ENCODE measurements around the gene TXNL4B. TPM values are rescaled to one million over a fixed set of nuclear protein-coding genes. Genes with fewer than 3 reads are reported as not detected.

The TXNL4B gene
- total and polyA plus RNA-seq, 10 of the 15 experiments (the other 5 are each of a cell fraction or from before 2014, with no cell fraction given): 11.1 to 24.0 (median 15.9) TPM

- intact Hi-C loops (cut with micrococcal nuclease; ENCODE audit: unreplicated experiment): no loop called here
- H4K20me1 ChIP-seq (ENCODE audit: control insufficient read depth, insufficient read depth): no peaks in the 10 kb centered on the region; the same call in 1 of the 2 replicates
- H3K27ac ChIP-seq (ENCODE audit: control insufficient read depth, insufficient read depth): no peak overlapping the region
- H3K27me3 ChIP-seq (replicated peaks in 1 of 2; ENCODE audit: control insufficient read depth in 2 of 2, insufficient read depth in 2 of 2, low read length in 1 of 2): no peaks in the 10 kb centered on the region
- in situ Hi-C loops (cut with MboI): no loop called here
- no peaks in the 10 kb centered on the region for H3K79me2 ChIP-seq (ENCODE audit: control insufficient read depth, insufficient read depth, low read length)
- no peak overlapping the region for H3K9ac ChIP-seq (ENCODE audit: control insufficient read depth, insufficient read depth, low read length)
- no peak overlapping the region for H3K4me2 ChIP-seq (ENCODE audit: control insufficient read depth, insufficient read depth)
- ChIA-PET POLR2A (no interaction called here), CTCF (no interaction called here), RAD21 (ENCODE audit: unreplicated experiment) (no interaction called here), SMC1A (ENCODE audit: uncharacterized antibody, unreplicated experiment) (interaction anchor here (0.6 to 1.2 kb wide), 2 partner anchors 17 to 192 kb away, joined by 3 to 5 read pairs; no protein-coding TSS in a partner anchor)
- no peak overlapping the region for H3K4me3 ChIP-seq
- peaks cover 18 to 28% of the 10 kb centered on the region in 2 experiments for H3K36me3 ChIP-seq (ENCODE audit: control insufficient read depth in 2 of 2, insufficient read depth in 2 of 2, low read length in 1 of 2)
- H2AFZ ChIP-seq (ENCODE audit: control insufficient read depth, low read depth, low read length): no peak overlapping the region
- DNase-seq (ENCODE audit: low read depth, low spot score) (no peak), FAIRE-seq (no peak), ATAC-seq (no peak; the same call in 2 of the 3 replicates)
- BruUV-seq (replicated peaks): no TSS peak
- H3K4me1 ChIP-seq (ENCODE audit: control insufficient read depth, insufficient read depth, low read length): no peaks in the 10 kb centered on the region
- no peak for TF ChIP-seq TCF7 (IDR thresholded peaks at IDR 0.05; ENCODE audit: borderline replicate concordance)
- TF ChIP-seq GATAD2B (conservative IDR thresholded peaks at IDR 0.05; ENCODE audit: low read depth): no peak
- 0 out of 2 replicates have a peak, but pooled peaks have one; percentile 7 for TF ChIP-seq POLR2AphosphoS5 (IDR thresholded peaks at IDR 0.05; ENCODE audit: low read length)
- TF ChIP-seq HCFC1 (IDR thresholded peaks at IDR 0.05; ENCODE audit: low read length): no peak
- whole genome bisulfite sequencing (ENCODE audit: insufficient coverage, insufficient replicate concordance, low lambda C conversion rate, missing lambda C conversion rate): 89% methylated on average over 7 of the region's 7 CpGs
- no peaks in the 10 kb centered on the region for H3K9me3 ChIP-seq (replicated peaks; ENCODE audit: control insufficient read depth, insufficient read depth, low read length)
Measured at GRCh38 chr16:72112906-72113615, 19.6 kb upstream of the TXNL4B start.

GRCh38 chr16:72112452-72112792 lies 19.0 kb upstream of the TXNL4B start:
- WGBS (ENCODE audit: insufficient coverage, insufficient replicate concordance, low lambda C conversion rate, missing lambda C conversion rate): 96% methylated on average over 15 of the region's 15 CpGs
- ChIA-PET SMC1A (ENCODE audit: uncharacterized antibody, unreplicated experiment) (no interaction called here), POLR2A (no interaction called here), RAD21 (ENCODE audit: unreplicated experiment) (no interaction called here), CTCF (interaction anchor here (0.9 kb wide), 1 partner anchor 10 kb away, joined by 3 read pairs; no protein-coding TSS in a partner anchor)
- FAIRE-seq (no peak), DNase-seq (ENCODE audit: low read depth, low spot score) (no peak), ATAC-seq (no peak)
- Histone ChIP-seq H3K9ac (ENCODE audit: control insufficient read depth, insufficient read depth, low read length) (no peak overlapping the region), H3K4me1 (ENCODE audit: control insufficient read depth, insufficient read depth, low read length) (no peaks in the 10 kb centered on the region), H3K36me3 (ENCODE audit: control insufficient read depth in 2 of 2, insufficient read depth in 2 of 2, low read length in 1 of 2) (peaks cover 22 to 31% of the 10 kb centered on the region in 2 experiments), H3K4me2 (ENCODE audit: control insufficient read depth, insufficient read depth) (no peak overlapping the region), H3K9me3 (replicated peaks; ENCODE audit: control insufficient read depth, insufficient read depth, low read length) (no peaks in the 10 kb centered on the region), H2AFZ (ENCODE audit: control insufficient read depth, low read depth, low read length) (no peak overlapping the region), H4K20me1 (ENCODE audit: control insufficient read depth, insufficient read depth) (no peaks in the 10 kb centered on the region; the same call in 1 of the 2 replicates), H3K4me3 (no peak overlapping the region), H3K27ac (ENCODE audit: control insufficient read depth, insufficient read depth) (no peak overlapping the region), H3K79me2 (ENCODE audit: control insufficient read depth, insufficient read depth, low read length) (no peaks in the 10 kb centered on the region), H3K27me3 (replicated peaks in 1 of 2; ENCODE audit: control insufficient read depth in 2 of 2, insufficient read depth in 2 of 2, low read length in 1 of 2) (no peaks in the 10 kb centered on the region)
- intact Hi-C loops (cut with micrococcal nuclease; ENCODE audit: unreplicated experiment) (no loop called here), in situ Hi-C loops (cut with MboI) (no loop called here)
- TF ChIP-seq ESRRA (IDR thresholded peaks at IDR 0.05; ENCODE audit: low read length) (no peak), POLR2AphosphoS5 (IDR thresholded peaks at IDR 0.05; ENCODE audit: low read length) (0 out of 2 replicates have a peak, but pooled peaks have one; percentile 1)
- no TSS peak for BruUV-seq (replicated peaks)
